UCSD-AML1 (cell line): ENCODE measurements around the gene ZNF383.
"Not testable (repeated sequence)": the region's sequence is repeated elsewhere in the genome, so short reads cannot be mapped to it uniquely, and the experiment has no call there.

Experiments
- DNase-seq: peaks from one replicate; lab custom pipeline; 2025; ENCODE audit not compliant: unreplicated experiment; lab: John Stamatoyannopoulos, UW

ZNF383 gene

DNA sequence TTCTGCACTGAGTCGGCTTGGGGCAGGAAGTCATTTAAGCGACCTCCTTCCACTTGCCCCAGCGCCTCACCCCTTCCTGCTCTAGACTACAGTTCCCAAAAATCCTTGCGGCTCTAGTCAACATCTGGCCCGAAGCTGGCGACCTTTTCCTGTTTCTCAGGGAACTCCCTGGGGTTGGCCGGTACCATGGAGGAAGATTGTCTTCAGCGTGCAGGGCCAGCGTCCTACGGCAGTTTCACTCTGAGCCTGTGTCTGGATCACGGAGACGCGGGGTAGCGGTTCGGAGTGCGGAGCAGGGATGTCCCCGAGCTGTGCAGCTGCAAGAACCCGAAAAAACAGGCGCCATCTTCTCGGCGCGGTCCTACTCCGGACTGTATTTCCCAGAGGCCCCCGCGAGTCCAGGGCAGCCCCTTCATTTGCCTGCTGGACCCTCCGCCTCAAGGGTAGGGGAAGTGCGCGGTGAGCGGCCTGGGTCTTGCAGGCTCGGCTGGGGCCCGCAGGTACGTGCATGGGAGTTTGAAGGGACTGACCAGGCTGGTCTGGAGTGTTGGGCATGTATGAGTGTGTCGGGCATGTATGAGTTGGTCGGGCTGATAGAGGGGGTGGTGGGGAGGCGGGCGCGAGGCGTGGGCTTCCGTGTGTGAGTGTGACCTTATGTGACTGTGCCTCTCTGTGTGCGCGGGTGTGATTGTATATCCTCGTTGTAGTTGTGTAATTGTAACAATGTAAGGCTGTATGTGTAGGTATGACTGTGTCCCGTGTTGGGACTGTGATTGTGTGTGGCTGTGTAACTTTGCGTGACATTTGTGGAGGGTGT, at the start of gene ZNF383:
TSS of gene ZNF383 (plus strand) at position 440 of the 817 bp plus-strand sequence. CDS start 12,240 bp downstream, outside the sequence.
- peak; percentile 90 for DNase-seq

- DNase-seq: peak; percentile 92
These were observed 45.3 kb upstream of the ZNF383 start, which contains the start of gene ZNF585A for GRCh38 chr19:37172368-37173366. Gene ZNF585A, minus strand, starts transcription at chr19:37172695. Its CDS starts 2,785 bp downstream, at chr19:37169910.

- not testable (repeated sequence) for DNase-seq
These were observed 31.9 kb upstream of the ZNF383 start for GRCh38 chr19:37186071-37186470.

DNA sequence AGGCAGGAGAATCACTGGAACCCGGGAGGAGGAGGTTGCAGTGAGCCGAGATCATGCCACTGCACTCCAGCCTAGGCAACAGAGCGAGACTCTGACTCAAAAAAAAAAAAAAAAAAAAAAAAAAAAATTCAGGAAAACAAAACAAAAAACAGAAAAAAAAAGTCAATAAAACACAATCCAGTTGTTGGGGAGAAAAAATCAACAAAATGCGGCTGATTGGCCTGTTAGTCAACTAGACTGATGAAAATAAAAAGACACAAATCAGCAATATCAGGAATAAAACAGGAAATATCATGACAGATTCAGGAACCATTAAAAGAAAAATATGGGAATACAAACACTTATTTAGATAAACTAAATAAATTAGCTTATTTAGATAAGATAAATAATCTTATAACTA, 22.8 kb upstream of the ZNF383 start:
- DNase-seq: not testable (repeated sequence)

DNA sequence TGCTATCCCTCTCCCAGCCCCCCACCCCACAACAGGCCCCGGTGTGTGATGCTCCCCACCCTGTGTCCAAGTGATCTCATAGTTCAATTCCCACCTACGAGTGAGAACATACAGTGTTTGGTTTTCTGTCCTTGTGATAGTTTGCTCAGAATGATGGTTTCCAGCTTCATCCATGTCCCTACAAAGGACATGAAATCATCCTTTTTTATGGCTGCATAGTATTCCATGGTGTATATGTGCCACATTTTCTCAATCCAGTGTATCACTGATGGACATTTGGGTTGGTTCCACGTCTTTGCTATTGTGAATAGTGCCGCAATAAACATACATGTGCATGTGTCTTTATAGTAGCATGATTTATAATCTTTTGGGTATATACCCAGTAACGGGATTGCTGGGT, 20.9 kb upstream of the ZNF383 start:
- DNase-seq: not testable (repeated sequence)

DNA sequence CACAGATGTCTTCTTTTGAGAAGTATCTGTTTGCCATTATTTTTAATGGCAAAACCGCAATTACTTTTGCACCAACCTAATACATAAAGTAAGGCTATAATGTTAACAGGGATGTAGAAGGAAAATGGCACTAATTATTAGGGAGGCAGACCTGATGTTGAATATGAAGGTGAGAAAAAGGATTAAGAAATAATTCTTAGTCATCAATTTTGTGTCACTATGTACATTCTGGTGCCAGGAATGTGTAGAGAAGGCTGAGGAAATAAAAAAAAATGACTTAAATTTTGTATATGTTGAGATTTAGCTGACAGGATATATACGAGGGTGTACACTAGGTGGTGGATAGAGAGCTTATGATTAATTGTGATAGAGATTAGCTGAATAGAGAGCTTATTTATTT, 20.2 kb upstream of the ZNF383 start:
- no peak for DNase-seq

DNA sequence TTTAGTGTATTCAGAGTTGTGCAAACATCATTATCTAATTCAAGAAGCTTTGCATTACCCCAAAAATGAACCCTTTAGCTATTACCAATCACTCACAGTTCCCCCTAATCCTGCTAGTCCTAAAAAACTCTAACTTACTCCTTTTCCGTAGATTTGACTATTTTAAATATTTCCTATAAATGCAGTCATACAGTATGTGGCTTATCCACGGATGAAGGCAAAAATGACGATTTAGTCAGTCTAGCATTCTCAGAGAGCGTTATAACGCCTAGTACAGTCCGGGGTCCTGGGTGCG, 587 bp upstream of the ZNF383 start:
- no peak for DNase-seq

DNA sequence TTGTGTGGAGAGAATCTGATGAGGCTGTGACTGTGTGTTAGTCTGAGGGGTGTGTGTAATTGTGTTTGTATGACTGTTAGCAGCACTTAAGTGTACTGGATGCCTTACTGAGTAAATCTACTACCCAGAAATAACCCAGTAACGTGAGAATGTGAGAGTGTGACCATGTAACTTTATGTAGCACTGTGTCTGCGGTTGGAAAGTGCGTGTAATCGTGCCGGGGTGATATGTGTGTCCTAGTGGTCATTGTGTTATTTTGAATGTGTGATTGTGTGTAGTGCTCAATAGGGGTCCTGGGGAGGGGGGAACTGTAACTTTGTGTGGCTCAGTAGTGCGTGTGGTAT, 550 bp downstream of the ZNF383 start:
- no peak for DNase-seq

GRCh38 chr19:37220383-37220782, 2.4 kb downstream of the ZNF383 start:
- DNase-seq: no peak

DNA sequence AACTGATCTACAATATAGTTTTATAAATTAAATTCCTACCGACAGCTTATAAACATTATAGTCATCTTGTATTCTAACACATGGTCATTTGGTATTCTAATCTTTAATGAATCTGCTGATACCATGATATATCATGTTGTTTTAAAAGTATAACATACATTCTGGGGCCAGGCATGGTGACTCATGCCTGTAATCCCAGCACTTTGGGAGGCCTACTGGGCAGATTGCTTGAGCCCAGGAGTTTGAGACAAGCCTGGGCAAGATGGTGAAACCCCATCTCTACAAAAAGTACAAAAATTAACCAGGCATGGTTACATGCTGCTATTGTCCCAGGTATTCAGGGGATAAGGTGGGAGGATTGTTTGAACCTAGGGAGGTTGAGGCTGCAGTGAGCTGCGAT, 3.1 kb downstream of the ZNF383 start:
- DNase-seq: no peak

- DNase-seq: no peak
These were observed 8.2 kb downstream of the ZNF383 start for GRCh38 chr19:37226248-37226647.

DNA sequence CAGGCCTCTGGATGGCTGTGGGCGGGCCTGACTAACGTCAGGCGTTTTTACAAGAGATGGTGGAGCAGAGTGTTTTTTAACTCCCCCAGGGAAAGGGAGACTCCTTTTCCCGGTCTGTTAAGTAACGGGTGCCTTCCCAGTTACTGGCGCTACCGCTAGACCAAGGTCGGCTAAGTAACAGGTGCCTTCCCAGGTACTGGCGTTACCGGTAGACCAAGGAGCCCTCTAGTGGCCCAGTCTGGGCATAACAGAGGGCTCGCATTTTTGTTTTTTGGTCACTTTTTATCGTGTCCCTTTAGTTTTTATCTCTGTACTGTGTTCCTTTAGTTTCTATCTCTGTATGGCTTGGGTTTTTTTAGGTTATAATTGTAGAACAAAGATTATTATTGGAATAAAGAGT, 10.0 kb downstream of the ZNF383 start:
- DNase-seq: peak; percentile 13

DNA sequence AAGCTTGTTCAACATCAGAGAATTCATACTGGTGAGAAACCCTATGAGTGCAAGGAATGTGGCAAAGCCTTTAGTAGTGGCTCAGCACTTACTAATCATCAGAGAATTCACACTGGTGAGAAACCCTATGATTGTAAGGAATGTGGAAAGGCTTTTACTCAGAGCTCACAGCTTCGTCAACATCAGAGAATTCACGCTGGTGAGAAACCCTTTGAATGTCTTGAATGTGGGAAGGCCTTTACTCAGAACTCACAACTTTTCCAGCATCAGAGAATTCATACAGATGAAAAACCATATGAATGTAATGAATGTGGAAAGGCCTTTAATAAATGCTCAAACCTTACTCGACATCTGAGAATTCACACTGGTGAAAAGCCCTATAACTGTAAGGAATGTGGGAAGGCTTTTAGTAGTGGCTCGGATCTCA, 25.2 kb downstream of the ZNF383 start:
- no peak for DNase-seq

DNA sequence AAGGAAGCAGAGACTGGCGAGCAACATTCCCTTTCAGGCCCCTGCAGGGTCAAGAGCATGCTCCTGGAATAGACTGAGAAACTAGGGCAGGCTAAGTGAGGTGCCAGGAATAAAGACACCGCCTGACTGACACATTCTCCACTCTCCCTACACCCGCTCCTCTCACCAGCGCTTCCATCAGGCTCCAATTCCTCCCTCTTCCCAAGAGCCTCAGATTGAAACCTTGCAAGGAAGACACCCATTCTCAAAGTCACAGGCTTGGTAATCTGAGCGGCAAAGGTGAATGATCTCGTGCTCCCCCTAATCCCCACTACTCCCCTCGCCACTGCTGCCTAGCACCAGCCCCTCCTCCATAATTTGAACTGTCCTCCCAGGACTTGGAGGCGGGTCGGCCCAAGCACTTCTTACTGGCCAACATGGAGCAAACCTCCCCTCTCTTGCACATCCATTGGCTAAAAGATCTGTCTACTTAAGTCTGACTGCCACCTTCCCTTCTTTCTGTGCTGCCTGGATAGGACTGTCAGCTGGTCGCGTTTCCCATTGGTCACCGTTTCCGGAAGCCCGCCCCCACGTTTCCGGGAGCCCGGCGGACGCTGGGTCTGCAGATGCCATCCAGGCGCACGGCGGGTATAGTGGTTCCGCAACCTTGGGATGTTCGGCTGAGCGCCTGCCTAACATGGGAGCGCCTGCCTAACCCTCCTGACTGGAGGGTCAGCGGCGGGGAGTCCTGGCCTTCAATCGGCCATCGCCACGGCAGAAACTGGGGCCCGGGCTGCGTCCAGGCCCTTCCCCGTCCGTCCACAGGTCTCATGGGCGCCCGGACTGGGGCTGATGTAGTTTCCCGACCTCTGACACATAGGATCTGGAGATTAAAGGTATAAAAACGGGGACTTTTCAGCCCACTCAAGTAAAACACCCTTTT, 33.6 kb downstream of the ZNF383 start:
- no peak for DNase-seq

- not testable (repeated sequence) for DNase-seq
These were observed 45.0 kb downstream of the ZNF383 start for GRCh38 chr19:37263028-37263427.

GRCh38 chr19:37267005-37267404, 49.0 kb downstream of the ZNF383 start:
- DNase-seq: not testable (repeated sequence)

DNA sequence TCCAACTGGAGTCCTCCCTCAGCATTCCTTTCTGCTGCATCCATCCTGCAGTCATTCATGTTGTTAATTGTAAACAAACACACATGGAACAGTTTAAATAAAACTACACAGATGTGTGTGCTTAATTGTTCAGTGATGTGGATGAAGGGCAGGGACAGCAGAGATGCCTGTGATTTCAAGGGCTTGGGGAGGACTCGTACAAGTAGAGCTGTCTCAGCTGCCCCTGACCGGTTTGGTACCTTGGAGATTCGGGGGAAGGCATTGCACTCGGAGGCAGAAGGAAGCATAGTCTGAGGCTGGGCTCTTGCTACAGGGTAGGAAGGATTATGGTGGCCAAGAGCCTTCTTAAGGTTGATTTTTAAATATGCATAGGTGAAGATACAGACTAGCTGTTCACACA, 49.7 kb downstream of the ZNF383 start:
- DNase-seq: not testable (repeated sequence)

DNA sequence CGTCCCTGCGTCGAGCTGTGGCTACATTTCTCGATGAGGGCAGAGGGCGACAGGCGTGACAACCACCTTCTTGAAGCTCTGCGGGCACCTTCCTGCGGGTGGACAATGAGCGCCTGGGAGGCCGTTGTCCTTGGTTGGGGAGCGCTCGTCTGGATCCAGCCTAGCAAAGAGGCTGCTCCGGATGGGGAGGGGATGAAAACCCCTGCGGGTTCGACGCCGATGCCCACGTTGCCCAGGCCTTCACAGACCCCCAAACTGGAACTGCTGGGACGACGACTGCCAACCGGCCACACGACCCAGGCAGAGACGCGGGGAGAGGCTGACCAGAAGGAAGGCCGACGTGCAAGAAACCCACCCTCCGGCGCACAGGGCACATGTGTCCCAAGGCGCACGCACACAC, 62.6 kb downstream of the ZNF383 start:
- DNase-seq: not testable (repeated sequence)

- DNase-seq: not testable (repeated sequence)
These were observed 66.0 kb downstream of the ZNF383 start for GRCh38 chr19:37284020-37284419.

GRCh38 chr19:37289229-37289628, 71.2 kb downstream of the ZNF383 start:
- not testable (repeated sequence) for DNase-seq
